Measurements from ENCODE around the gene DPH5. TPM values are rescaled to one million over a fixed set of nuclear protein-coding genes. Genes with fewer than 3 reads are reported as not detected.

DPH5 gene
- total RNA-seq, 2 experiments from 2014 or later, result 19.4 to 45.6 TPM

DNA sequence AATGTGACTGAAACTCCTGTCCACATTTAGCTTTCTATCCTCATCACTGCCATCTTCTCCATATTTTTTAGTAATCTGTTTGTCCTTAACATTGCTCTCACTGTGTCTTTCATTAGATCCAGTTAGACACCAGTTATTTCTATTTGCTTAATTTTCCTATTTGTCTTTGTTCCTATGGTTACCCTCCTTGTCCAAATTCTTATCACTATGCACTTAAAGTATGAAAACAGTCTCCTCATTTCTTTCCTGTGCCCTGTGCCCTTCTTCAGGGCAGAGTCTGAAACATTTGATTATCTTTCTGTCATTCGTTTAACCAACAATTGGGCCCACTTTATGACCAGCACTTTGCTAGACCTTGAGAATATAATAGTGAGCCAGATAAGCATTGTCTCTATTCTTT, 65.5 kb downstream of the DPH5 start:
- ChIA-PET POLR2A (interaction anchor here (0.6 to 1.4 kb wide), 4 partner anchors 28 to 65 kb away, joined by 3 read pairs; partner anchors contain the start of gene DPH5), CTCF (ENCODE audit: unreplicated experiment) (interaction anchor here (0.9 kb wide), 1 partner anchor 31 kb away, joined by 3 read pairs; no protein-coding TSS in a partner anchor)
- H3K36me3 ChIP-seq (ENCODE audit: insufficient read depth, low read length), result peaks cover 28% of the 10 kb centered on the region; the same call in 1 of the 2 replicates
- no peaks in the 10 kb centered on the region for H3K4me1 ChIP-seq (ENCODE audit: insufficient read depth, low read length, poor library complexity, severe bottlenecking)
- no peak for TF ChIP-seq EZH2phosphoT487 (IDR thresholded peaks at IDR 0.05; ENCODE audit: borderline replicate concordance, low read depth, low read length)
- TF ChIP-seq, protein P1, sequence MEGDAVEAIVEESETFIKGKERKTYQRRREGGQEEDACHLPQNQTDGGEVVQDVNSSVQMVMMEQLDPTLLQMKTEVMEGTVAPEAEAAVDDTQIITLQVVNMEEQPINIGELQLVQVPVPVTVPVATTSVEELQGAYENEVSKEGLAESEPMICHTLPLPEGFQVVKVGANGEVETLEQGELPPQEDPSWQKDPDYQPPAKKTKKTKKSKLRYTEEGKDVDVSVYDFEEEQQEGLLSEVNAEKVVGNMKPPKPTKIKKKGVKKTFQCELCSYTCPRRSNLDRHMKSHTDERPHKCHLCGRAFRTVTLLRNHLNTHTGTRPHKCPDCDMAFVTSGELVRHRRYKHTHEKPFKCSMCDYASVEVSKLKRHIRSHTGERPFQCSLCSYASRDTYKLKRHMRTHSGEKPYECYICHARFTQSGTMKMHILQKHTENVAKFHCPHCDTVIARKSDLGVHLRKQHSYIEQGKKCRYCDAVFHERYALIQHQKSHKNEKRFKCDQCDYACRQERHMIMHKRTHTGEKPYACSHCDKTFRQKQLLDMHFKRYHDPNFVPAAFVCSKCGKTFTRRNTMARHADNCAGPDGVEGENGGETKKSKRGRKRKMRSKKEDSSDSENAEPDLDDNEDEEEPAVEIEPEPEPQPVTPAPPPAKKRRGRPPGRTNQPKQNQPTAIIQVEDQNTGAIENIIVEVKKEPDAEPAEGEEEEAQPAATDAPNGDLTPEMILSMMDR (conservative IDR thresholded peaks at IDR 0.05; ENCODE audit: low read length), result no peak
- H3K9me3 ChIP-seq (ENCODE audit: low read length), result no peaks in the 10 kb centered on the region
- H2AFZ ChIP-seq (ENCODE audit: low read length), result no peak overlapping the region
- no peaks in the 10 kb centered on the region for H3K9me2 ChIP-seq (ENCODE audit: insufficient read depth, low read length)
- BruUV-seq (replicated peaks), result no TSS peak
- no peak overlapping the region for H3K4me3 ChIP-seq (ENCODE audit: low read depth, low read length, poor library complexity, severe bottlenecking)
- H3K79me2 ChIP-seq (ENCODE audit: insufficient read depth, low read depth, low read length), result no peaks in the 10 kb centered on the region
- no peak overlapping the region for H3K4me2 ChIP-seq (ENCODE audit: low read length)
- H4K20me1 ChIP-seq (ENCODE audit: insufficient read depth, low read length), result no peaks in the 10 kb centered on the region
- intact Hi-C loops (cut with micrococcal nuclease; ENCODE audit: unreplicated experiment), result no loop called here
- H3K27ac ChIP-seq (ENCODE audit: low read depth, low read length, poor library complexity, severe bottlenecking), result no peak overlapping the region
- DNase-seq (ENCODE audit: low spot score), result no peak

DNA sequence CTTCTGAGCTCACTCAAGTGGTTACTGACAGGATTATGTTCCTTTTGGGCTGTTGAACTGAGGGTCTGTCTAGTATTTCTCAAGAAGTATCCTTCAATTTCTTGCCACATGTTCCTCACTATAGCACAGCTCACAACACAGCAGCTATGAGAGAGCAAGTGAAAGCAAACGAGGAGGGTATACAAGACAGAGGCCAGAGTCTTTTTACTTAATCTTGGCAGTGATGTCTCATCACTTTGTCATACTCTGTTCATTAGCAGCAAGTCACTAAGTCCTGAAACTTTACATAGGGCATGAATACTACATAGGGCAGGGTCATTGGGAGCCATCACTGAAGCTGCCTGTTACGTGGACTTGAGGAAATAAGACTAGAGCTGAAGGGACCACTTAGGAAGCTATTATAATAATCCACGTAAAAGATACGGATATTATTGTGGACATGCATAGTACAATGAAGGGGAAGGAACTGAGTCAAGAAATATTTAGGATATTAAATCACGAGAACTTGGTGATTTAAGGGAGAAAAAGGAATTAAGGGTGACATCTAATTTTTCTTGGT, 66.0 kb downstream of the DPH5 start:
- Histone ChIP-seq H3K9me2 (ENCODE audit: insufficient read depth, low read length) (no peaks in the 10 kb centered on the region), H2AFZ (ENCODE audit: low read length) (no peak overlapping the region), H3K4me3 (ENCODE audit: low read depth, low read length, poor library complexity, severe bottlenecking) (no peak overlapping the region), H3K79me2 (ENCODE audit: insufficient read depth, low read depth, low read length) (no peaks in the 10 kb centered on the region), H3K9me3 (ENCODE audit: low read length) (no peaks in the 10 kb centered on the region), H4K20me1 (ENCODE audit: insufficient read depth, low read length) (no peaks in the 10 kb centered on the region), H3K4me1 (ENCODE audit: insufficient read depth, low read length, poor library complexity, severe bottlenecking) (no peaks in the 10 kb centered on the region), H3K36me3 (ENCODE audit: insufficient read depth, low read length) (peaks cover 23% of the 10 kb centered on the region; the same call in 1 of the 2 replicates), H3K27ac (ENCODE audit: low read depth, low read length, poor library complexity, severe bottlenecking) (no peak overlapping the region), H3K4me2 (ENCODE audit: low read length) (no peak overlapping the region)
- ChIA-PET CTCF (ENCODE audit: unreplicated experiment) (interaction anchor here (0.9 kb wide), 1 partner anchor 31 kb away, joined by 3 read pairs; no protein-coding TSS in a partner anchor), POLR2A (interaction anchor here (0.8 to 1.4 kb wide), 2 partner anchors 41 to 66 kb away, joined by 3 read pairs; partner anchors contain the start of gene DPH5)
- DNase-seq (ENCODE audit: low spot score), result no peak
- intact Hi-C loops (cut with micrococcal nuclease; ENCODE audit: unreplicated experiment), result no loop called here
- BruUV-seq (replicated peaks), result no TSS peak
- no peak for TF ChIP-seq EZH2phosphoT487 (IDR thresholded peaks at IDR 0.05; ENCODE audit: borderline replicate concordance, low read depth, low read length)
- TF ChIP-seq, protein P1 (conservative IDR thresholded peaks at IDR 0.05; ENCODE audit: low read length), result no peak

DNA sequence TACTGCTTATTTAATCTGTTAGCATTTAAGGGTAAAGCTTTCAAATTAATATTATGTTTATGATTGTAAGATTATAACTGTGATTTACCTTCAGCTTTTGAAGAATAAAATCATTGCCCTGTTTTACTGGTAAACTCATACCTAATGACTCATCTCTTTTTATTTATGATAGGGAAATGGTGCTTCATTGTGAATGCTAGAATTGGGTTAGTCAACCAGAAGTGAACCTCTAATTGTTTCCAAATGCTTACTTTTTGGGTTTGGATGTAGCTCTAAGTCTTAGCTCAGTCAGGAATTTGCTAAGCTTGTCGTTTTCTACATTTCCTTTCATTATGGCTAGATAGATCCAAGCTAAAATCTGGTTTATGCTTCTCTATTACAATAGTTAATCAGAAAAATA, 70.3 kb downstream of the DPH5 start:
- POLR2A ChIA-PET, result interaction anchor here (0.7 to 1.7 kb wide), 5 partner anchors 9 to 69 kb away, joined by 3 to 5 read pairs (median 4); no protein-coding TSS in a partner anchor
- H3K4me3 ChIP-seq (ENCODE audit: low read depth, low read length, poor library complexity, severe bottlenecking), result no peak overlapping the region
- BruUV-seq (replicated peaks), result no TSS peak

More for the DNA sequence above, 70.3 kb downstream of the DPH5 start:
- Histone ChIP-seq H3K4me1 (ENCODE audit: insufficient read depth, low read length, poor library complexity, severe bottlenecking) (peaks cover 3% of the 10 kb centered on the region), H2AFZ (ENCODE audit: low read length) (no peak overlapping the region), H3K79me2 (ENCODE audit: insufficient read depth, low read depth, low read length) (no peaks in the 10 kb centered on the region), H4K20me1 (ENCODE audit: insufficient read depth, low read length) (no peaks in the 10 kb centered on the region), H3K9me3 (ENCODE audit: low read length) (no peaks in the 10 kb centered on the region), H3K4me2 (ENCODE audit: low read length) (no peak overlapping the region), H3K27ac (ENCODE audit: low read depth, low read length, poor library complexity, severe bottlenecking) (no peak overlapping the region), H3K36me3 (ENCODE audit: insufficient read depth, low read length) (peaks cover 17% of the 10 kb centered on the region), H3K9me2 (ENCODE audit: insufficient read depth, low read length) (no peaks in the 10 kb centered on the region)
- intact Hi-C loops (cut with micrococcal nuclease; ENCODE audit: unreplicated experiment), result no loop called here
- TF ChIP-seq, protein P1 (conservative IDR thresholded peaks at IDR 0.05; ENCODE audit: low read length), result no peak
- TF ChIP-seq EZH2phosphoT487 (IDR thresholded peaks at IDR 0.05; ENCODE audit: borderline replicate concordance, low read depth, low read length), result no peak
- no peak for DNase-seq (ENCODE audit: low spot score)
- CTCF ChIA-PET (ENCODE audit: unreplicated experiment), result no interaction called here

Data from OCI-LY7 (cell line).